ENCODE data around the gene ASB18.
A peak's percentile ranks its signal among the peaks of the same experiment; 100 is the strongest.

ASB18 gene

DNA sequence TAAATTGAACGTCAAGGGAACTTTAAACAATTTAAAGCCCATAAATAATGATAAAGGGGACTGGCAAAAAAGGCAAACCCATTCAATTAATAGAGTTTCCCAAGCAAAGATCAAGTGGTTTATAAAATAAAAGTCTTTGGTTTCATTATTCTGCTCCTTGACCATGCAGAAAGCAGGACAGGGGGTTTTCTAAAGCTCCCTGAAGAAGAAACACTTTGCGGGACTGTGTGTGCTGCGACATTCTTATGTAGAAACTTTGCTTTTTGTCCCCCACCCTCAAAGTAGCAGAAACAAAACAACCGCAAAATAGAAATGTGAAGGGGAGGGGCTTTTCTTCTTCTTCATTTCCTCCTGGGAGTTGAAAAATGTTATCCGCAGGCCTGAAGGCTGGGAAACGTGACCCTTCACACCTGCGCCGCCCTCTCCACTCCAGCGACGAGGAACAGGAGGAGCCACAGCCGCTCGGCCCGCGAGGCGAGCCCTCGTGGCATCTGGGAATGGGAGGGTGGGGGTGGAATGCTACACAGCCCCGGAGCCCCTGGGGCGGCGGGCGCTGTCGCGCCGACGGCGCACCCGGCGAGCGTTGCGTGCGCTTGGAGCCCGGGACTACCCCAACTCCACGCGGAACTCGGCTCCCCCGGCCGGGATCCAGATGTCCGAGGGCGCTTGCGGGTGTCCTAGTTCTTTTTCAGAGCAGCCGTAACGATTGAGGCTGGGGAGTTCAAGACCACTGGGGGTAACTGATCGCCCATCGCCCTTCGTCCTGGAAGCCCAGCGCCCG lies 91.8 kb downstream of the ASB18 start:
- peak; percentile 17 for DNase-seq

DNA sequence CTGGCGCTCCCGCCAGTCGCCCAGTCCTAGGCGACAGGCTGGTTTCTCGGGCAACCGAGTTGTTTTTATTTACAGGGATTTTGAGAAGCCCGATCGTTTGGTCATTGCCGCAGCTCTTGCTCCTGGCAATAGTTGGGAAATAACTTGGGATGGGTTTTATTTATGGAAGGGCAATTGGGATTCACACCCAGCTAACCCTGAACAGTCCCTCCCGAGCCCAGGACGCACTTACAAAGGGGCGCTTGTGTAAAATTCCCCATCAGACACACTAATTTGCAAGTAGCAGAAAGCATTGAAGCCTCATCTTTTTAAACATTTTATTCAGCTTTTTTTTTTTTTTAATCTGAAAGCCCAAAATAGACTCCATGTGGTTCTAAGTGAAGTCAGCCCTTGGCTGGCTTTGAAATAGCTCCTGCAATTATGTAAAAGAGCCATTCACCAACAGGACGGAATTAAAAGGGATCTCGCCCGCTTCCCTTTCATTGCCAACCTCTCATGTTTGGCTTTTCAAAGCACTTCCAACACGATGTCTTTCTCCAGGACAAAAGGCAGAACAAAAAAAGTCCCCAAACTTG lies 92.4 kb downstream of the ASB18 start:
- peak; percentile 10 for DNase-seq

DNA sequence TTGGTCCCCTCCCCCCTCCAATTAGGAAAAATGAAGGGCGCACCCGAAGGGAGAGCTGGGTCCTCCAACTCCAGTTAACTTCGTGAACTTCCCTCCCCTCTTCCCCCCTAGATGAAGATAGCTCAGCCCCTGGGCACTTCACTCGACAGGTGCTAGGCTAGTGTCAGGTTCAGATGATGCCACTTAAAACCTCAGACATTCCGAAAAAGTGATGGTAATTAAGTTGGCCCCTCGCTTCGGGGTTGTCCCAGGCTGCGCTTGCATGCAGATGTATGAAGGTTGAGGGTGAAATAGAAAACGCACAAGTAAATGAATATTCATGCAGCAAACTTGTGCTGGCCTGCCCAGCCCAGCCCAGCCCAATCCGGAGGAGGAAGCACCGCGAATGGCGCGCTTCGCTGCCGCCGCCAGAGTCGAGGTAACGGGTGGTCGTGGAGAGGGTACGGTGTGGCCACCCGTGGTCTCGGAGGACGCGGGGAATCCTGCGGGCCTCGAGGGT lies 93.0 kb downstream of the ASB18 start:
- DNase-seq, result peak; percentile 28

DNA sequence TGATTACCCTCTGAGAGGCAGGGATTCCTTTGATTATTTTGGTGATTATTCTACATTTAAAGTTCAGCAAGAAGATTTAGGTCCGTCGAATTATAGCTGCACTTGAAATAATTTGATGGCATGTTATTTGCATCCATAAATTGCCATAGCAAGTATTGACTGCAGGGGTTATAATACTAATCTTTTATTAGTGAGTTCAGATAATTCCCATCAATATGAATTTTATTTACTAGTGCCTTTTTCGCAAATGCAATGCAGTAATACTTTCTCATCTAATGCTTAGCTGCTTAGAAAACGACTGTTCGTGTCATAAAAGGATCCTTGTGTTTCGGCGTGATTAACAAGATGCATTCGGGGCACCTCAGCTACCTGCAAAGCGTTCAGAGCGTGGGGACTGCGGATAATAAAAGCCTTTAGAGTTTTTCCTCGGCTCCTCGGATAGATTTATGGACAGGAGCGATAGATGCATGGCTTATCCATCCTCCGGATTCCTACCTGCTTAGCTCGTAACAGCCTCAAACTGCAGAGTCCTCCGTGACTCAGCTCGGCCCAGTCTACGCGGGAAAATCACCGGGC lies 93.5 kb downstream of the ASB18 start:
- no peak for DNase-seq

DNA sequence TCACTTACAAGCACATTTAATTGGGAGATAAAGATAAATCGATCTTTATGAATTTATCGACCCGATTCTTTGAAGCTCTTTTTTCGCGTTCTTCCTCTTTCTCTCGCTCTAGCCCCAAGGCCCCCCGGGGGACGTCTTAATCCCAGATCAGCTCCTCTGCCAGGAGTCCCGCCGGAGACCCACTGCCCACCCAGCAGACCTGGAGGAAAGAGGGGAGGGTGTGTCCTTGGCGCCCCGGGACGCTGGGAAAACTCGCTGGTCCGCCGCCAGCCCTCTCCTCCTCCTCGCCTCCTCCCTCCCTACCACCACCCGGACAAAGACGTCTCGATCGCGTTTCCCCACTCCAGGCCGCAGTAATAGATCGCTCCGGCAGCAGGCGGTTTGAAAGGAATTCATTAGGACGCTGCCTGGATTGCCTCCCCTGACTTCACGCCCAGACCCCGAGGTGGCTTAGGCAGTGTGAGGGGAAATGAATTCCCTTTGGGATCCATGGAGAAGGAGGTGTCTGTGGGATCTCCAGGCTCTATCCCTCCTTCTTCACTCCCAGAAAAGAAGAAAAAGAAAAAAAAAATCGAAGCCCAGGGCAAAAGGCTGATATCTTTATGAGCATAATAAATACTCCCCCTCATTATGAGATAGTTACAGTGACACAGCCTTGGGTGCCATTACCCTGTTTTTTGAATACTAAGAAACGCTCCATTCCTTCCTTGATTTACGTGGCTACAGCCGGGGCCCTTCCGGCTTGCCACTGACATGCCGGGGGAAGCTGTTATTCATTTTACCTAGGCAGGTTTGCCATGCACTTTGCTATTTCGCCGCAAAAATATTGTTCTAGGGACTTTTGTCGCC lies 94.2 kb downstream of the ASB18 start:
- DNase-seq, result peak; percentile 19

DNA sequence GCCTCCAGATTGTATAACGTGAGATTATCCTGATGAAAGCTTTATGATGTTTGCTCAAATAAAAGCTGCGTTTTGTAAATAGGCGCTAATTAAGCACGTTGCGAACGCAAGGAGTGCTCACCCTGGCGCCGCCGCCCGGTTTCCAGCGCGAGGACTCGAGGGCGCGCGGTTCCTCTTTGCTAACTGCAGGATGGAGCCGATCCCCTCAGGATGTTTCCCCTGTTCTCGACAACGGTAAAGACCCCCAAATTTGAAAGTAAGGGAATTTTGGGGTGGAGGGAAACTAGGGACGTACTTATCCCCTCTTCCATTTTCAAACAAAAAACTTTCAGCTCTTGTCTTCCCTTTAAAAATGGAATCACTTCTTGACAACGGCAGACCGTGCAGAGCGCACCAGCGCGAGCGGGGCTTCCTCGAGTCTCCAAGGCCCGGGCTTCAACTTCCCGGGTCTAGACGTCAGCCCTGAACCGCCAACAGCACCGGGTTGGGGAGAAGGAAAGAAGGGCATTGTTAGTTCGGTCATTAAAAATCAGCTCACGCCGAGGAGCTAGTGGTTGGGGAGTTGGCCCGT lies 95.0 kb downstream of the ASB18 start:
- DNase-seq, result peak; percentile 36

DNA sequence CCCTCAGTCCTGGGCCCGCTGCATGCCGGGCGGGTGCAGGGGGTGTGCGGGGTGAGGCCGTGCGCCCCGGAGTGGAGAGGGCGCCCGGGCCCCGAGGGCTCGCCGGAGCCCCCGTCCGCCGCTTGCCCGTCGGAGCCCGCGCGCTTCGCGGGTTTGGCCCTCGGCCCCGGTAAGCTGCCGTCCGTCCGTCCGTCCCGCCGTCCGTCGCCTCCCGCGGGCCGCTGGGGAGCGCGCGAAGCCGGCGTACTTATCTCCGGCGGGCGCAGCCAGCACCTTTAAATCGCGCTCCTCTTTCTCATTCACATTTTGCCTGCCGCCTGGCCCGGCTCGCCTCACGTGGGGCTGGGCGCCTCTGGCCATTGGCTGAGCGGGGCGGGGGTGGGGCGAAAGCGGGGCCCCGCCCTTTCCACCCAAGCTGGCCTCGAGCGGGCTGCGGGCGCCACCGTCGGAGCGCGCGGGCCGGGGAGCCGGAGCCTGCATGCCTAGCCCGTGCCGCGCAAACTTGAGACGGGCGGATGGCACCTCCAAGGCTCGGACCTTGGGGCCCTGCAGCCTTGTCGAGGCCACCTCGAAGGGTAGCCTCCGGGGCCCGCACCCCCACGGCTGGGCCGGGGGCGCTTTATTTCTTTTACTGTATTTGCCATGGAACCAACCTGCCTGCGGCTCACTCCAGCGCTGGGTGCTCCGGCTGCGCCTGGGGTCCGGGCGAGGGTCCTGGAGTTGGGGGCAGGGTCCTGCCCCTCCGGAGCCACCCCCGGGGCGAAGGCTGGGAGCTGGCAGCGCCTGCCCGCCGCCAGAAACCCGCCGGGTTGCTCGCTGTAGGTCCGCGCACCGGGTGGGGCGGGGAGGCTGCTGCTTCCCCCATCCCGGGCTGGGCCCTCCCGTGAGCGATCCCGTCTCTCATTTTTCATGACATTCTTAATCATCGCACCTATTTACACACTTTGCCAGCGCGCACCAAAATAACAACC lies 95.8 kb downstream of the ASB18 start, which contains the start of gene GBX2:
GBX2 (minus strand) TSS at position 277 of the 971 bp plus-strand sequence. CDS start 415 bp downstream, outside the sequence.
- DNase-seq, result peak; percentile 78

DNA sequence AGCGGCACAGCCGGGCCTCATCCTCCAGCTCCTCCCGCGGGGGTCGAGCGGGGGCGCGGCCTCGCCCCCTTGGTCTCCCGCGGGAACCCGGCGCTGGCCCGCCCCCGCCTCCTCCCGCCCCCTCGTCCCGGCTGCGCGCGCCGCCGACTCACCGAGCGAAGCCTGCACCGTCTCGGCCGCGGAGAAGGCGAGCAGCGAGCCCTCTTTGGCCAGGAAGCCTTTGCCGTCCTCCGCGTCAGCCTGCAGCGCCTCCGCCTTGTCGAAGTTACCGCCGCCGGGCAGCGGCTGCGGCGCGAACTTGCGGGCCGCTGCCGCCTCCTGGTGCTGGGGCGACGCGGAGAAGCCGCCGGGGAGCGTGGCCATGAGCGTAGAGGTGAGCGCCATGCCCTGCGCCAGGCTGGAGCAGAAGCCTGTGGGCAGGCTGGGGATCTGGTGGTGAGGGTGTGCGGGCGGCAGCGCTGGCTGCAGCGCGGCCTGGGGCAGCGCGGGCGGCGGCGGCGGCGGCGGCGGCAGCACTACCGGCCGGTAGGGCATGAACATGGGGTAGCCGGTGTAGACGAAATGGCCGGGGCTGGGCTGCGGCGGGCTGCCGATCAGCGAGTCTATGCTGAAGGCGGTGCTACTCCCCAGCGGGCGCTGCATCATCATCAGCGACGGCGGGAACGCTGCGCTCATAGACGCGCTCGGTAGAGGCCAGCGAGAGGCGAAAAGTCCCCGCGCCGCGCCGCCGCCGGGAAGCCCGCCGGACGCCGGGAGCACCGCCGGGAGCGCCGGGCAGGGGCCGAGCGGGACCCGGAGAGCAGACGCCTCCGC lies 96.7 kb downstream of the ASB18 start:
- peak; percentile 28 for DNase-seq

DNA sequence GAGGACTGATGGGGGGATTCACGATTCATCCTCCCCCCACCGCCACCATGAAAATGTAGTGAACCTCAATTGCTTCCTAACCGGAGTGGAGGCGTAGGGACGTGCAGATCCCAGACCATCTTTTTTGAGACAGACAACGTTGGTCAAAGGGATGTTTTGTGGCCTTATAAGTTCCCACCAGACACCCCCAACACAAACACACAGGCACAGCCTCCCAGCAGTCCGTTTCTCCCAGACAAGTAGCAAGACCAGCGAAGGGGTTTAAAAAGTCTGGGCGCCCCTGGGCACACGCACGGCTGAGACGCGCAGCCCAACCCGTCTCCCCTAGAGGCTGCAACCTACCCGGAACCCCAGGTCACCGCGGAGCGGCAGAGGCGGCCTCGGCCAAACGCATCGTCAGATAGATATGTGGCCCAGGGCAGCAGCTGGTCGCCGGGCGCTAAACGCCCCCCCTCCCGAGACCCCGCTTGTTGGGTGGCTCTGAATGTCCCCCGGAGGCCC lies 97.4 kb downstream of the ASB18 start:
- DNase-seq, result no peak

DNA sequence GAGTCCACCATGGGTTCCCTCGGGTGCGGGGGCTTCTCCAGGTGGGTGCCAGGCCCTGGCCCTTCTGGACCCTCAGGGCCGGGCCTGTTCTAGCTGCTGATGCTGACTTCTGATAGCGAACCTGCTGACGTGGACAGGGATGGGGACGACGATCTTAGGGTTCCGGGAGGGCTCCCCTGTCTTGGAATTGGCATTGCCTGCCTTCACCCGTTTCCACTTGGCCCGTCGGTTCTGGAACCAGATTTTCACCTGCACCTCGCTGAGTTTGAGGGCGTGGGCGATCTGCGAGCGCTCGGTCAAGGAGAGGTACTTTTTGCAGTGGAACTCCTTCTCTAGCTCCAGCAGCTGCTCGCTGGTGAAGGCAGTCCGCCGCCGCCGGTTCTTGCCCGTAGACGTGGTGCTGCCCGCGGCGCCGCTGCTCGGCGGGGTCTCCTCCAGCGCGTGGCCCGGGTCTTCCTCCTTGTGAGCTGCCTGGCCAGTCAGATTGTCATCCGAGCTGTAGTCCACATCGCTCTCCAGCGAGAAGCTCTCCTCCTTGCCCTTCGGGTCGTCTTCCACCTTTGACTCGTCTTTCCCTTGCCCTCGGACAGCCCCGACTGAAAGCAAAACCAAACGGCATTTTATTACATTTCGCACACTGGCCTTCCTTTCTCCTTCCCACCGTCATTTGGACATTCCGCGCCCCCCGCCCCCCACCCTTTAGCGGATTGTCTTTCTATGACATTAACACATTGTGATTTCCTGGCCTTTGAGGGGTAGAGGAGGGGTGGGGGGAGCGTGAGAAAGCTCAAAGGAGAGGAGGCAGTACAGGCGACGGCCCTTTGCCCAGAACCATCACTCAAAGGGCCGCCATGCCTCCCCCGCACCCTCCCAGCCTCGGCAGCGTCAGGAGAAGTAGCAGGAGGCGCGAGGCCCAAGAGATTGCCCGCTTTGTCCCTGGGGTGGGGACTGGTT lies 98.1 kb downstream of the ASB18 start:
- no peak for DNase-seq

DNA sequence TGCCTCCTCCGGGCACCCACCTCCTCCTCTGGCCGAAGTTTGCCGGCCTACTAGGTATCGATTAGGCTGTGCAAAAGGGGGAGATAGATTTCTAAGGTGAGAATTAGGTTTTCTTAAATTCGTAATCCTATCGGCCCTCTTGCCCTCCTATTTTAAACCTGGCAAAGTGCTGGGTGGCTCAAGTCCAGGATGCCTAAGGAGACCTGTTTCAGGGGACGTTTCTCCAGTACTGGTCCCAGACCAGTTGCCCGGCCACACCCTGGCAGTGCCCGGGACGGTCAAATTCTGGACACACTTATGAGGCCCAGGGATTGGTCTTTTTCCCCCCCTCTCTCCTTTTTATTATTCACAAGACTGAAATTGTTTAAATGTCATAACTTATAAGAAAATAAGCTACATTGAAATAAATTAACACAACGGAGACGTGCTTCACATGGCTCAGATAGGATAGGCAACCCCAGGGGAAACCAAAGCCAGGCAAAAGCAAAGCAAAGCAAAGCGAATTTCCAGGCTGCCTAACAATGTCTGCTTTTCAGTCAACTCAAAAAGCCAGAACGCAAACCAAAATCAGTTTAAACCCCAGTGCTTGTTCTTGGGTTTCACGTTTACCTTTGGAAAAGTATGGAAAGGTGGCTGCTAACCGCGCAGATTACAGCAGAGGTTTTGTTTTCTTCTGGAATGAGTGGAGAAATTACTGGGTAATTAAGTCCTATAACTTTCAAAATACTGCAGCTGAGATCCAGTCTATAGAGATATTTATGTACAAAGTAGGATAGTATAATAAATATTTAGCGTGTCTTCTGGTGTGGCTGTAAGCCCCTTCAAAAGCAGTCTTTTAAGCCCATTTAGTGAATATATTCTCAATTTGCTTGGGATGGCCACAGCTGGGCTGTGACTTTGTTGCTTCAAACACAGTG lies 99.0 kb downstream of the ASB18 start:
- DNase-seq, result no peak

DNA sequence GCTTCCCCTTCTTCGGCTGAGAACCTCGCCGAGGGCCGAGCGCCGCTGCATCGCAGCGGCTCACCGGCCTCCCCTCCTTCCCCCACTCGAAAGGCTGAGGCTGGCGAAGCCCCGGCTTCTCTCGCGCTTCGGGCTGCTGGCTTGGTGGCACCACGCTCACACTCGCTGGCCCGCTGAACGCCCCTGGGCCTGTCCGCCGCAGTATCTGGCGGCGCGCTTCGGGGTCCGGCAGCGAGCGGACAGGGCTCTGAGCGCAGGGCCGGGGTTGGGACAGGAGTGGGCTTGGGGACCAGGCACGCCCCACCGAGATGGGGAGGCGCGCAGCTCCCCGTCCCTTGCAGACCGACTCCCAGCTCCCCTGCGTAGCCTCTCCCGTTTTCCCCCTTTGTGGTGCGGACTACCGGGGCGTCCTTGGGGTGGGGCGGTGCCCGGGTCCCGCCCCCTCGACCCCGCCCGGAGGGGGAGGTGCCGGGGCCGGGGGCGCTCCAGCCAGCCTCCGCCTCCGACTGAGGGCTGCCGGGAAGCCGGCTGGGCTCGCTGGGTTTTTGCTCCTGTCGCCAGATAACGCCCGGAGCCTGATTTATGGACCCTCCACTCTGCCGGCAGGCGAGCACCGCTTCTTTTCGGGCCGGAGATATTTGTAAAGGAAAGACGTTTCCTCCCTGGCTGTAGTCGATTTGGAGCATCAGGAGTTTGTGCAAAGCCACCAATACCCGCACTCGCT lies 99.8 kb downstream of the ASB18 start:
- DNase-seq, result no peak

DNA sequence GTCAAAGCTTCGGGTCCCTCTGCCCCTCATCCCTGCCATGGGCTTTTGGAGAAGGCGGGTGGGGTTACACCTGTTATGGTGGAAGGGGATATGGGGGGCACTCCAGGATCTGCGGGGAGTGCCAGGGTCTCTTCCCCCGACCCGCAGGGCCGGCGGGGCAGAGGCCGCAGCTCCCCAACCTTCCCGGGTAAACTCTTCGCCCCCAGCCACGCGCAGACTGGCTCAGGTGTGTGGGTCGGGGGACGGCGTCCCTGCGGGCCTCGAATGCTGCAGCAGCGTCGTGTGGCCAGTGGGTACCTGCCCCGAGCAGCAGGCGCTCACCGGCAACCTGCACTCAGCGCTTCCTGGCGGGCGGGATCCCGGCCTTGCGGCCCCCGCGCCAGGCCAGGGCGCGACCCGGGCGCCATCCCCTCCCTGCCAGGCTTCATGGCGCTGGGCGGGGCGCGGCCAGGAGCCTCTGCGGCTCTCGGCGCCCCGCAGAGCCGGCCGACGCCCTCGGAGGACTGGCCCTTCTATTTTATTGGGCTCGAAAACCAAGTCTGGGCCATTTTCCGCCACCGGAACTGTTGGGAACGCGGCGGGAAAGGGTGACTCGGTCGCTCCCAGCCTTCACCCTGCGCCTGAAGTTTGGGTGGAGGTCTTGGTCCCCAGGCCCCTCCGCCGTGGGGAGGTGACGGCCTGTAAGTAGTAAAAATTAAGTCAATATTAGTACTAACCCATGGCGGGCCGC lies 100.6 kb downstream of the ASB18 start:
- DNase-seq, result no peak

DNA sequence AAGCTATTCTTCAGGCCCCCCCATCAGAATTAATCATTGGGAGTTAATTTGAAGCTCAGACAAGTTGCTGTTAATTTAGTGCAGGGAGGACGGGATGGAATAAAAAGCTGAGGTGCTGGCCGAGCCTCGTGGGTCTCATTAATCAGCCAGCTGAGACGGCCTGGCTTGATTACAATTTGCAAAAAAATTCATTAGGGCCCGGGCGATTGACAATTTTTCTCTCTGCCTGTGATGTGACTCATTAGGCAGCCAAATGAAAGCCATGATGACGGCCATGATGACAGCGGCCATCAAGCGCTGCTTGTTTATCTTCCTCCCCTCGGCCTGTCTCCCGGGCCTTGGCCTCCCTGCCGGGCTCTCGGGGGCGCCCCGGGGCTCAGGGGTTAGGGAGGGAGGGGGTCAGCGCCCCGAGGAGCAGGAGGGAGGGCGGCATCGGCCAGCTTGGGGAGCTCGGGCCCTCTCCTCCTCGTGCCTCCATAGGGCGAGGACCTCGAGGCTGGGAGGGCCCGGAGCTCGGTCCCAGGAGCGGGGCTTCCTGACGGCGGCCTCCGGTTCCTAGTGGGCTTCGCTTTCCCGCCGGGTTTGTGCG lies 101.2 kb downstream of the ASB18 start:
- DNase-seq, result no peak

DNA sequence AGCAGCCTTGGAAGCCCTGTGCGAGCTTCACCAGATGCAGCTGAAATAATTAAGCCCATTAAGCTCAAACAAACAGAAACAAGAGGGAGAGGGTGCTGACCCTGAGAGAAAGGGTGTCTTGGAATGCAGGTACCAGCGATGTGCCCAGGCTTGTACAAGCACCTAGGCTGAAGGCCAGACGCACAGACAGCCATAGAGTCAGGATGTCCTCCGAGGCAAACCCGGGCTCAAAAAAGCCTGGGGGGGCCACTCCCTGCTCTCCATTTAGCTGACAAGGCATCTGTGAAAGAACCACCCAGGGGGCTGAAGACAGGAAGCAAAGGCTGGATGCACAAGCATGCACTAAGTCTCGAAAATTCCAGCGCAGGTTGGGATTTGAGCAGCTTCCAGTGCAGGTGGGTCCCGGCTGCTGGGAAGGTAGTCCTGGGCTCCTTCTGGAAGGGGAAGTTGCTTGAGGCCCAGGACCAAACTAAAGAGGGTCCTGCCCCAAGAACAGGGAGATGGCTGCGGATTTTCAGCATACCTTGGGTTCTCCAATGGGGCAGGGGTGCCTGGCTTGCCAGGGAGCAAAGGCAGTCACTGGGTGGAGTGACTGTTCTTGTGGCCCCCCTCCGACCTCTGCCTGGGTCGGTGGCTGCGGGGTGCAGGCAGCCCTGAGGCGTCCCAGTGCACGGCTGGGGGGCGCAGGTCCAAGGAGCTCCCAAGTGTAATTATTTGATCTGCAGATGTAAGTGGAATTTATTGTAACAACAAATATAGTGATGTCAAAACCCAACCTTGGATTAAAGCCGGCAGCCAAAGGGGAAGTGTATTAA lies 102.0 kb downstream of the ASB18 start:
- no peak for DNase-seq
